Ureter (tissue), 1 donor: ENCODE results near the gene PBX1. TPM values are rescaled to one million over a fixed set of nuclear protein-coding genes. Genes with fewer than 3 reads are reported as not detected.

ENCODE experiments used
- DNase-seq: peaks from one replicate; pipeline ENCODE4 v3.0.0-alpha.2; 2020; ENCODE audit warnings: low spot score
- total RNA-seq: library from RNA; stranded (reverse); gene quantifications from one replicate; pipeline ENCODE4 v1.2.4, GENCODE V29; 2023
- donor health status: DM: yes; HTN: yes; CAD: no.

Gene PBX1
- total RNA-seq, 1 donor from 2014 or later, result 169 TPM

- DNase-seq, result no peak
Observed at GRCh38 chr1:164864161-164864560, 305.2 kb downstream of the PBX1 start.

DNA sequence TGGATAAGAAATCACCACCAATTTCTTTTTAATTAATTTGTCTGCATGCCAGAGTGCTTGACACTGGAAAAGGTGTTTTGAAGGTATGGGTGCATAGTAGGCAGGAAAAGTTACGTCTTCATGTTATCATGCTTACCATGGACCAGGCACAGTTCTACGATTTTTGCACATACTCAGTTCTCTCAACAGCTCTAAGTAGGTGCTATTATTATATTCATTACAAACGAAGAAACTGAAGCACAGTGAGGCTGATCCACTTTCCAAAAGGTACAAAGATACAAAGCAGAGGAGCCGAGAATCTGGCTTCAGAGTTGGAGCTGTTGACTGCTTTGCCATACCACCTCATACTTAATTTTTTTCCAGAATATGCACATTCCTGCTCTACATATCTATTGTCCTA, 306.4 kb downstream of the PBX1 start:
- DNase-seq, result no peak

DNA sequence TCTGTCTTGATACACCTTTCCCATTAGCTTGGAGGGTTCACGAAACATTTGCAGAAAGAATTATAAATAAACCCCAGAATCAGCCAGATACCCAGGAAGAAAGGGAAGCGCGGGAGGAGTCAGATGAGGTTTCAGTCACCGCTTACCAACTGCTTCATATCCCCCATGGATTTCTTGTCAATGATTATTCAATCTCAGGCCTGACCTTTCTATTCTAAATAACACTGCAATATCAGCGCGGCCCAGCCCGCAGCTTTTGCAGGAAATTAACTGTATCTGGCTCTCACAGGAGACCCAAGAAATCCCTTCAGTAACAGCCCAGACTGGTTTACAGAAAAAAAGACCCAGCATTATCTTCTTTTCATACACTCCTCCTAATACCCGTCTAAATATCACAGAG, 308.6 kb downstream of the PBX1 start:
- no peak for DNase-seq

GRCh38 chr1:164868990-164869389, 310.0 kb downstream of the PBX1 start:
- no peak for DNase-seq

DNA sequence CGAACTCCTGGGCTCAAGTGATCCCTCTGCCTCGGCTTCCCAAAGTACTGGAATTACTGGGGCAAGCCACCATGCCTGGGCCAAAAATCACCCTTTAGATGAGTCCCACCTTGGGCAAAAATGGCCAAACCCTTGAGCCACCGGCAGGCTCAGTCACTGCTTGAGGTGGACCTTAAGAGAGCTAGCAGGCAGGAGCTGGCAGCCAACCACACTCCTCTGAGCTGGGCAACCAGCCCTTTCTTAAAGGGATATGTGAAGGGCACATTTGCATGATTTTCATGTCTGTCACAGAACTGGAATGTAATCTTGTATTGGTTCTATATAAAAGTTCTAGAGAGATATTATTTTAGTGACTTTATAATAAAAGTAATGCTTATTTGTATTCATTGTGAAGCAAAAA, 316.5 kb downstream of the PBX1 start:
- DNase-seq, result no peak

DNA sequence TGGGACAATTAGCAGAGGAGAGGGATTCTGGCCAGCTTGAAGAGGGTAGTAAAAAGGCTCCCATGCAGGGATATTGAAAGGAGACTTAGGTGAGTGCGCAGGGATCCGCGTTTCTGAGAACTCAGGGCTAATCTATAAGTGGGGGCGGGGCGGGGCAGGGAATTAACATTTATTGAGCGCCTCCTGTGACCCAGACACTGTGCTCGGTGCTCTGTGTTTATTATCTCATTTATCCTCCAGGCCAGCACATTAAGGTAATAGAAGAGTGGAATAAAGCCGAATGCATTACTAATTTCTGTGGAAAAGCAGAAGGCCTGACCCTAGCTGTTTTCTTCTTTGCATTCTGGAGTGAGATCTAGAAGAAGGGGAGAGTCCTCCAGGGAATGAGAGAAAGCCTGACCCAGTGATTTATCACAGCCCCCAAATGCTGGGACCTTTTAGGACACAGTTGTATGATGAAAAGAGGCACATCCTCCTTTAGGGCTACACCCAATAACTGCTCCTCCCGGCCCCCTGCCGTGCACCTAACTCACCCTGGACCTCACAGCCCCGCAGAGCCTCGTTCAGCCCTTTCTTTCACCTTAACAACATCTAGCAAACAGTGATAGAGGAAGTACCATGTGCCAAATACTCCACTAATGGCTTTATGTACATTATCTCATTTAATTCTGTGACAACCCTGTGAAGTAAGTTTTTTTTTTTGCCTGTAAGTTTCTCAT, 317.6 kb downstream of the PBX1 start:
- DNase-seq, result no peak

GRCh38 chr1:164880199-164880598, 321.2 kb downstream of the PBX1 start:
- DNase-seq, result no peak

DNA sequence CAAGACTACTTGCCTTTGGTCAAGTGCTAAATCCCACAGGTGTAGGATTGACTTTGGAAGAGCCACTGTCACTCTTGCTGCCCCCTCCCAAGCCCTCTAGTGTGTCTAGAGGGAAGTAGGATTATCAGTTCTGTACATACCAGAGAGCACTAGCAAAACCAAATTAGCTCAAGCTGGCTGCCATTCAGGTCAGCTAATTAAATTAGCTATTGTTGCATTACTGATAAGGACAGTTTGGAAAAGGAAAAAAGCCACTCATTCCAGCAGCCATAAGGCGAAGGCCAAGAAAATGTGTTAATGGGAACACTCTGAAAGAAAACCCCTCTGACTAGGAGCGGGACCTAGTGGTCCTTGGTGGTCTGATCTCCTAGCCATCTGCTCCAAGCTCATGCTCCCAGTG, 321.7 kb downstream of the PBX1 start:
- DNase-seq, result no peak

GRCh38 chr1:164885311-164885710, 326.3 kb downstream of the PBX1 start:
- DNase-seq, result no peak

DNA sequence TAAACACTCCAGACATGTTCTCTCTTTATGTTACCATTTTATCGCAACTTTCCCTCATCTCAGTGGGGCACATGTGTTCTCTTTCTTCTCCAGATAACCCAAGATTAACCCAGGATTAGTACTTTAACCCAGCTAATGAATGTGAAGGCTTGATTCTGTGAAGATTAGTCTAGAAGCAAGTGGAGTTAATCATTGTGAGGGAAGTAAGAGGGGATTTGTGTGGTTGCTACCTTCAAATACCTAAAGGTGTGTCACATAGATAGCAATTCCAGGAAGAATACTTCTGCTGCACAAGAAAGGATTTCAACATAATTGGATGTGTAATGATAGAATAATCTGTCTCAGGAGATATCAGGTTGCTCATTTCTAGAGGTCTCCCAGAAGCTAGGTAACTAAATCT, 327.1 kb downstream of the PBX1 start:
- no peak for DNase-seq

DNA sequence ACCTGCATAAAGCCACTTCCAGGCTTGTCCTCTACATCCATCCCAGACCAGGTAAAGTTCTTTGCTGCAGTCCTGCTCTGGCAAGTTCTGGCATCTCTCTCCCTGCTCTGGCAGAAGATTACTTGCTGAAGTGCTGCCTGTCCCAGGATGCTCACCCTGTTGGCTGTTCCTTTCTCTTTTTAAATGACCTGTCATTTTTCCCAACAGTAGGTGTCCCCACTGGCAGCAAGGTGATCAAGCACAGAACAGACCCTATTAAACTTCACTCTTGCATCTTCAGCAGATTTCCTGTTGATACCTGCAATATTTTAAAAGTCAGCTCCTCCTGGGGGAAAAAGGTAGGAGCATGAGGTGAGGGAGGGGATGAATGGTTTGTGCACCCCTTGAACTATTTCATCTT, 332.6 kb downstream of the PBX1 start:
- no peak for DNase-seq

GRCh38 chr1:164895026-164895912, 336.3 kb downstream of the PBX1 start:
- DNase-seq, result no peak

DNA sequence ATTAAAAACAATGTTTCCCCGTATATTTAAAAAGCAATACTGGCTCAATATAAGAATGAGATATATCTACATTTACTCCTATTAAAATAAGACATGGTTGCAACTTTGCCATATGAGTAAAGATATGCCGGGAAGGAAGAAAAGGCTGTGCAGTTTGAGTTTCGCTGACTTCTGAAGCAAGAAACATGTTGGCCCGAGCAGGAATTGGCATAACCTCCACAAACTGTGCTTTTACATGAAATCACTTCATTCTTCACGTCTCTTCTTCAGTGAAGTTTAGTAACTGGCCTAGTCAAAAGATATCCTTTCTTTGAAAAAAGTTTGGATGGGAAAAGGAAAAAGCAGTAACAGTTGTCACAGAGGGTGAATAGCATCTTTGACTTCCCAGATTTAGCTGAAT, 342.0 kb downstream of the PBX1 start:
- no peak for DNase-seq
